ENCODE results near the gene PLBD1.

PLBD1 gene

GRCh38 chr12:14505626-14506596 lies 61.8 kb downstream of the PLBD1 start:
- no peak for DNase-seq (ENCODE audit: low read depth)

GRCh38 chr12:14495326-14495725 lies 72.4 kb downstream of the PLBD1 start:
- no peak for DNase-seq (ENCODE audit: low read depth)

GRCh38 chr12:14482886-14483285 lies 84.8 kb downstream of the PLBD1 start:
- DNase-seq (ENCODE audit: low read depth) = no peak

- DNase-seq (ENCODE audit: low read depth) = no peak
Measured at GRCh38 chr12:14482361-14482760, 85.3 kb downstream of the PLBD1 start.

GRCh38 chr12:14481201-14481600 lies 86.5 kb downstream of the PLBD1 start:
- no peak for DNase-seq (ENCODE audit: low read depth)

- no peak for DNase-seq (ENCODE audit: low read depth)
Measured at GRCh38 chr12:14479004-14479403, 88.7 kb downstream of the PLBD1 start.

- DNase-seq (ENCODE audit: low read depth) = peak; percentile 20
Measured at GRCh38 chr12:14473707-14474287, 93.9 kb downstream of the PLBD1 start.

GRCh38 chr12:14471497-14471896 lies 96.2 kb downstream of the PLBD1 start:
- DNase-seq (ENCODE audit: low read depth) = no peak

GRCh38 chr12:14460212-14460841 lies 107.4 kb downstream of the PLBD1 start:
- no peak for DNase-seq (ENCODE audit: low read depth)

GRCh38 chr12:14454098-14454907 lies 113.4 kb downstream of the PLBD1 start:
- DNase-seq (ENCODE audit: low read depth) = peak; percentile 61

All from iris pigment epithelial cell (primary cell).